Embryonic facial prominence (tissue), 1 donor: ENCODE data around the gene SMARCA5.
"Not testable (repeated sequence)": the region's sequence is repeated elsewhere in the genome, so short reads cannot be mapped to it uniquely, and the experiment has no call there.

Source experiments
- DNase-seq: peaks from one replicate; pipeline ENCODE4 v3.0.0-alpha.2; 2016; ENCODE audit errors: extremely low spot score

SMARCA5 gene

GRCh38 chr4:143513314-143514168 lies at the start of gene SMARCA5:
SMARCA5 (plus strand) TSS chr4:143513702; CDS start chr4:143513925, 223 bp downstream.
- peak; percentile 98 for DNase-seq

- no peak for DNase-seq
Measured at GRCh38 chr4:143473334-143474126, 40.0 kb upstream of the SMARCA5 start.

GRCh38 chr4:143477487-143477886 lies 36.0 kb upstream of the SMARCA5 start:
- DNase-seq: no peak

GRCh38 chr4:143481361-143481760 lies 32.1 kb upstream of the SMARCA5 start:
- no peak for DNase-seq

GRCh38 chr4:143482840-143483239 lies 30.7 kb upstream of the SMARCA5 start:
- DNase-seq: peak; percentile 14

- DNase-seq: no peak
Measured at GRCh38 chr4:143486314-143486713, 27.2 kb upstream of the SMARCA5 start.

GRCh38 chr4:143488687-143489086 lies 24.8 kb upstream of the SMARCA5 start:
- DNase-seq: no peak

GRCh38 chr4:143489106-143489505 lies 24.4 kb upstream of the SMARCA5 start:
- DNase-seq: no peak

GRCh38 chr4:143498021-143498420 lies 15.5 kb upstream of the SMARCA5 start:
- no peak for DNase-seq

GRCh38 chr4:143502231-143502630 lies 11.3 kb upstream of the SMARCA5 start:
- DNase-seq: no peak

GRCh38 chr4:143506031-143506430 lies 7.5 kb upstream of the SMARCA5 start:
- no peak for DNase-seq

GRCh38 chr4:143511906-143512305 lies 1.6 kb upstream of the SMARCA5 start:
- DNase-seq: no peak

- DNase-seq: no peak
Measured at GRCh38 chr4:143512978-143513313, 556 bp upstream of the SMARCA5 start.

GRCh38 chr4:143514169-143514495 lies 630 bp downstream of the SMARCA5 start:
- peak; percentile 15 for DNase-seq

- DNase-seq: peak; percentile 12
Measured at GRCh38 chr4:143514497-143514896, 995 bp downstream of the SMARCA5 start.

- DNase-seq: no peak
Measured at GRCh38 chr4:143514901-143515300, 1.4 kb downstream of the SMARCA5 start.

GRCh38 chr4:143515905-143516304 lies 2.4 kb downstream of the SMARCA5 start:
- DNase-seq: no peak

- DNase-seq: no peak
Measured at GRCh38 chr4:143517764-143518163, 4.3 kb downstream of the SMARCA5 start.

GRCh38 chr4:143524211-143524610 lies 10.7 kb downstream of the SMARCA5 start:
- no peak for DNase-seq

GRCh38 chr4:143528046-143528445 lies 14.5 kb downstream of the SMARCA5 start:
- not testable (repeated sequence) for DNase-seq

GRCh38 chr4:143531380-143531779 lies 17.9 kb downstream of the SMARCA5 start:
- DNase-seq: no peak

GRCh38 chr4:143531788-143532491 lies 18.4 kb downstream of the SMARCA5 start:
- no peak for DNase-seq
